Mucosa of descending colon (tissue), 3 donors: ENCODE measurements around the gene LRRC58. TPM values are rescaled to one million over a fixed set of nuclear protein-coding genes. Genes with fewer than 3 reads are reported as not detected.
A peak's percentile ranks its signal among the peaks of the same experiment; 100 is the strongest.

Experiments
- ATAC-seq: fragments of 200-7000 bp; cut with Tn5 transposase; one replicate; pipeline ENCODE4 v1.9.1; 2020; ENCODE audit warnings: mild to moderate bottlenecking, moderate library complexity
- DNase-seq, 3 donors: peaks; one replicate each; pipeline ENCODE4 v3.0.0-alpha.2; 2020
- H3K36me3 ChIP-seq: fragments of 200-600 bp; one replicate; pipeline ENCODE4 v1.8.0; 2021; ENCODE audit warnings: low read depth, mild to moderate bottlenecking
- H3K4me1 ChIP-seq: fragments of 200-600 bp; one replicate; pipeline ENCODE4 v1.8.0; 2021; ENCODE audit warnings: low read depth, mild to moderate bottlenecking
- H3K4me3 ChIP-seq: fragments of 200-600 bp; one replicate; pipeline ENCODE4 v1.8.0; 2021; ENCODE audit warnings: mild to moderate bottlenecking
- H3K9me3 ChIP-seq: fragments of 200-600 bp; one replicate; pipeline ENCODE4 v1.8.0; 2021; ENCODE audit warnings: mild to moderate bottlenecking
- intact Hi-C, 2 donors: fragments of 100-400 bp; cut with DNase I in 1 of 2; cut with micrococcal nuclease in 1 of 2; formaldehyde crosslinking; loops; one replicate each; pipeline versions ENCODE4 v1.11.0 to v1.11.1; 2022; cut with DNase I, micrococcal nuclease
- long read RNA-seq, 2 donors: library from polyadenylated mRNA; unstranded; transcript quantifications; one replicate each; pipeline ENCODE4 v2.0.0, GENCODE V29; 2019 to 2021
- total RNA-seq, 3 donors: library from RNA; stranded (reverse); fragmentation: NEBNext Ultra II Directional in 2 of 3; extraction: Animal tissue kit (Norgen Biotek cat#: 25700) in 2 of 3; gene quantifications; one replicate each; pipeline versions ENCODE4 v1.2.1 to v1.2.4, GENCODE V29; 2021 to 2023
- TF ChIP-seq, protein P1 (sequence below): fragments of 200-600 bp; IDR thresholded peaks from one replicate; pipeline ENCODE4 v1.8.0; 2022; ENCODE audit warnings: antibody characterized with exemption, mild to moderate bottlenecking
- donor health status: DM: no; HTN: no; CAD: no; lungs with moderate emphysema.
- donor health status: DM: no; HTN: no; CAD: no.
- donor health status: DM: no; HTN: yes; CAD: no.

LRRC58 gene
- 10 to 100 TPM; 10.5 to 28.2 (median 13.1) TPM for total RNA-seq
- long read RNA-seq, donor 1, full-length matches to known transcripts: 29 of 37 reads
- long read RNA-seq, donor 1, partial matches to known transcripts: 0 of 37 reads
- long read RNA-seq, donor 1, other reads (novel, unspliced or antisense): 8 of 37 reads
- long read RNA-seq, donor 2, full-length matches to known transcripts: 3 of 7 reads
- long read RNA-seq, donor 2, partial matches to known transcripts: 0 of 7 reads
- long read RNA-seq, donor 2, other reads (novel, unspliced or antisense): 4 of 7 reads

DNA sequence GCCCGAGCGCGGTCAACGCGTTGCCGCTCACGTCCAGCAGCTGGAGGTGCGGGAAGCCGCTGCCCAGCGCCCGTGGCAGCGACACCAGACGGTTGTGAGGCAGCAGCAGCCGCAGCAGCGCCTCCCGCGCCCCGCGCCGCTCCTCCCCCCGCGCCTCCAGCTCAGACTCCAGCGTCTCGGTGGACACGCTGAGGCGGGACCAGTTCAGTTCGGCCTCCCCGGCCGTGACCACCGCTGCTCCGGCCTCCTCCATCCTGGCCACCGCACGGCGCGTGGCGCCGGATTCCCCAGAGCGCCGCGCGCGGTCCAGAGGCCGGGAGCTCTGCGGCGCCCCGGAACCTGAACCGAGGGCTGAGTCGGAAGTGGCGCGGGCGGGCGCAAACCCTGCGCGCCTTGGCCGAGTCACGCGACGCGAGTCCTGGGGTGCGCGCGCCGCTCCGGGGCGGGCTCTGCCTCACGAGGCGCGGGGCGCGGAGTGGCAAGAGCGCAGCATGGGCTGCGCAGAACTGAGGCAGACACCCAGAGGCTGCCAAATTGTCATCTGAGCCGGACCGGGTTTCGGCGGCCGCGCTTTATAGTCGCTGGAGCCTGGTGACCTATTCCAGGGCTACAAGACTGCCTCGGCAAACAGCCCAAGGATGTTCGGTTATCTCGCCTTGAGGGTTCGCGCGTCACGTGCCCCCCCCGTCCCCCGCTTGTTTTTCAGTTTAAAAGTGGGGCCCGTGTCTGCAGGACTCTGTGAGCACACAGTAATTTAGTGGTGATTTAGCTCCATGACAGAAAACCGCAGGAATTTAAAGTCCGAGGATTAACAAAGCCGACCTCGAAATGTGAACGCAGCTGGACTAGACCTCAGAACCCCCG, at the start of gene LRRC58:
TSS of gene LRRC58 (minus strand) at position 364 of the 864 bp plus-strand sequence. CDS start at position 253, 111 bp downstream.
- TF ChIP-seq, protein P1, sequence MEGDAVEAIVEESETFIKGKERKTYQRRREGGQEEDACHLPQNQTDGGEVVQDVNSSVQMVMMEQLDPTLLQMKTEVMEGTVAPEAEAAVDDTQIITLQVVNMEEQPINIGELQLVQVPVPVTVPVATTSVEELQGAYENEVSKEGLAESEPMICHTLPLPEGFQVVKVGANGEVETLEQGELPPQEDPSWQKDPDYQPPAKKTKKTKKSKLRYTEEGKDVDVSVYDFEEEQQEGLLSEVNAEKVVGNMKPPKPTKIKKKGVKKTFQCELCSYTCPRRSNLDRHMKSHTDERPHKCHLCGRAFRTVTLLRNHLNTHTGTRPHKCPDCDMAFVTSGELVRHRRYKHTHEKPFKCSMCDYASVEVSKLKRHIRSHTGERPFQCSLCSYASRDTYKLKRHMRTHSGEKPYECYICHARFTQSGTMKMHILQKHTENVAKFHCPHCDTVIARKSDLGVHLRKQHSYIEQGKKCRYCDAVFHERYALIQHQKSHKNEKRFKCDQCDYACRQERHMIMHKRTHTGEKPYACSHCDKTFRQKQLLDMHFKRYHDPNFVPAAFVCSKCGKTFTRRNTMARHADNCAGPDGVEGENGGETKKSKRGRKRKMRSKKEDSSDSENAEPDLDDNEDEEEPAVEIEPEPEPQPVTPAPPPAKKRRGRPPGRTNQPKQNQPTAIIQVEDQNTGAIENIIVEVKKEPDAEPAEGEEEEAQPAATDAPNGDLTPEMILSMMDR: no peak
- peaks cover 14% of the 10 kb centered on the region for H3K4me1 ChIP-seq
- H3K36me3 ChIP-seq: no peaks in the 10 kb centered on the region
- ATAC-seq: peak; percentile 97
- no peaks in the 10 kb centered on the region for H3K9me3 ChIP-seq
- H3K4me3 ChIP-seq: peak within 1 kb of the TSS; percentile 74
- DNase-seq: peak; percentile 92 to 94 (median 94)
- intact Hi-C loops: no loop called here

- TF ChIP-seq, protein P1: no peak
- Histone ChIP-seq H3K9me3 (no peaks in the 10 kb centered on the region), H3K4me3 (no peak overlapping the region), H3K4me1 (no peaks in the 10 kb centered on the region), H3K36me3 (no peaks in the 10 kb centered on the region)
- ATAC-seq: no peak
- intact Hi-C loops: no loop called here
- DNase-seq: no peak
Measured at GRCh38 chr3:120396469-120396868, 47.3 kb upstream of the LRRC58 start.

DNA sequence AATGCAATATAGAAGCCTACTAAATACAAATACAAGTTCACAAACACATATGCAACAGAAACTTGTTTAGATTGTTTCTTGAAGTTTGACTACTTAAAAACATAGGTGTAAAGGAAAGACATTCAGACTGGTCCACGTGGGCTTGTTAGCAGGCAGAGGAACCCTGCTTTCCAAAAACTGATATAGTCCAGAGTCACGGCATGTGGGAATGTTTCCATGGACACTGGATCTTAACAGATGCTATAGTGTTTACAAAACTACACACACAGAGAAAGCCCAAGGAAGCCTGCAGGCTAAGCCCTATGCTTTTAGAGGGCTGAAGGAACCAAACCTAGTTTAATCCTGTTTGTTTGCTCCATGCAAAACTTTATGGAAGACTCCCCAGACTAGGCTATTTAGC, 45.2 kb upstream of the LRRC58 start:
- ATAC-seq (no peak), DNase-seq (no peak)
- no peaks in the 10 kb centered on the region for H3K9me3 ChIP-seq
- no peak overlapping the region for H3K4me3 ChIP-seq
- no peaks in the 10 kb centered on the region for H3K4me1 ChIP-seq
- H3K36me3 ChIP-seq: no peaks in the 10 kb centered on the region
- intact Hi-C loops: no loop called here
- TF ChIP-seq, protein P1: no peak

GRCh38 chr3:120393761-120394160, 44.6 kb upstream of the LRRC58 start:
- Histone ChIP-seq H3K4me3 (no peak overlapping the region), H3K36me3 (no peaks in the 10 kb centered on the region)
- intact Hi-C loops: no loop called here

DNA sequence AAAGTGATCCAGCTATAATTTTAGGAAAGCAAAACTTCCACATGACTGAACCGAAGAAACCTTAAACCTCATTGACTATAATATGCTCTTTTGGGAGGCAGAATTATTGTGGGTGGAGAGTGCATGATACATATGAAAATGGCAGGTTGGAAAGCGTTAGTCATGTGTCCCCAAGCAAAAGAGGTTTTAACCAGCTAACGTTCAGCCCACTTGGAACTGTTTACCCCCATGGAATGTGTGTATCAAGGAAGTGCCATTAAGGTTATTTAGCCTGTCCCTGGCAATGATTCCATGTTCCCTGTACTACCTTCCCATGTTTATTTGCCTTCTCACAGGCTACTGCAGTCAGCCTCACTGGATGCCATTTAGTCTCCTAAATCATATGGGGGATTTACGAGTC, 44.1 kb upstream of the LRRC58 start:
- ATAC-seq (no peak), DNase-seq (no peak)
- TF ChIP-seq, protein P1: no peak
- H3K36me3 ChIP-seq: no peaks in the 10 kb centered on the region
- intact Hi-C loops: no loop called here
- no peak overlapping the region for H3K4me3 ChIP-seq
- H3K9me3 ChIP-seq: no peaks in the 10 kb centered on the region
- H3K4me1 ChIP-seq: no peaks in the 10 kb centered on the region

More at GRCh38 chr3:120393761-120394160, 44.6 kb upstream of the LRRC58 start:
- Histone ChIP-seq H3K9me3 (no peaks in the 10 kb centered on the region), H3K4me1 (no peaks in the 10 kb centered on the region)
- TF ChIP-seq, protein P1: no peak
- no peak for DNase-seq
- ATAC-seq: no peak
